Glutamatergic neuron (in vitro differentiated cells): Measurements from ENCODE around the gene ANKRD55. TPM values are rescaled to one million over a fixed set of nuclear protein-coding genes. Genes with fewer than 3 reads are reported as not detected.
"Not testable (repeated sequence)": the region's sequence is repeated elsewhere in the genome, so short reads cannot be mapped to it uniquely, and the experiment has no call there.

Source experiments
- DNase-seq: peaks from one replicate; pipeline ENCODE4 v3.0.0; 2022
- H3K27ac Mint-ChIP-seq: one replicate; pipeline ENCODE4 v1.8.0; 2020; ENCODE audit warnings: mild to moderate bottlenecking, mixed read lengths, inconsistent platforms; ENCODE audit not compliant: unreplicated experiment
- H3K27me3 Mint-ChIP-seq: one replicate; pipeline ENCODE4 v1.8.0; 2020; ENCODE audit warnings: mild to moderate bottlenecking, moderate library complexity, mixed read lengths, inconsistent platforms; ENCODE audit not compliant: unreplicated experiment
- H3K36me3 Mint-ChIP-seq: one replicate; pipeline ENCODE4 v1.8.0; 2020; ENCODE audit warnings: mild to moderate bottlenecking, mixed read lengths, inconsistent platforms; ENCODE audit not compliant: unreplicated experiment
- H3K4me1 Mint-ChIP-seq: one replicate; pipeline ENCODE4 v1.8.0; 2020; ENCODE audit warnings: mild to moderate bottlenecking, low read depth, mixed read lengths, inconsistent platforms; ENCODE audit not compliant: unreplicated experiment
- H3K4me3 Mint-ChIP-seq: one replicate; pipeline ENCODE4 v1.8.0; 2020; ENCODE audit warnings: mild to moderate bottlenecking, mixed read lengths, inconsistent platforms; ENCODE audit not compliant: unreplicated experiment
- H3K9me3 Mint-ChIP-seq: one replicate; pipeline ENCODE4 v1.8.0; 2020; ENCODE audit warnings: mild to moderate bottlenecking, moderate library complexity, mixed read lengths, inconsistent platforms; ENCODE audit not compliant: unreplicated experiment
- CTCF ChIP-seq: fragments of 200-600 bp; sonication (generic); IDR thresholded peaks from one replicate; pipeline ENCODE4 v1.5.0; 2021; ENCODE audit not compliant: partially characterized antibody, unreplicated experiment
- total RNA-seq: library from RNA; stranded (reverse); fragmentation: NEBNext Ultra II Directional; extraction: Animal tissue kit (Norgen Biotek cat#: 25700); gene quantifications from one replicate; pipeline ENCODE4 v1.2.1, GENCODE V29; 2021; ENCODE audit not compliant: unreplicated experiment

Gene ANKRD55
- total RNA-seq, 1 donor from 2014 or later, result not detected

- no peaks in the 10 kb centered on the region for H3K36me3 Mint-ChIP-seq
- no peak for TF ChIP-seq CTCF
- DNase-seq, result no peak
- H3K4me1 Mint-ChIP-seq, result no peaks in the 10 kb centered on the region
- peaks cover 6% of the 10 kb centered on the region for H3K9me3 Mint-ChIP-seq
- H3K27me3 Mint-ChIP-seq, result no peaks in the 10 kb centered on the region
- H3K4me3 Mint-ChIP-seq, result no peak overlapping the region
- H3K27ac Mint-ChIP-seq, result no peak overlapping the region
Observed at GRCh38 chr5:56247592-56247991, 14.5 kb upstream of the ANKRD55 start.

GRCh38 chr5:56246769-56247168 lies 13.6 kb upstream of the ANKRD55 start:
- Mint-ChIP-seq H3K4me3 (no peak overlapping the region), H3K36me3 (no peaks in the 10 kb centered on the region), H3K9me3 (peaks cover 6% of the 10 kb centered on the region), H3K27ac (no peak overlapping the region), H3K4me1 (no peaks in the 10 kb centered on the region), H3K27me3 (no peaks in the 10 kb centered on the region)
- DNase-seq, result no peak
- no peak for TF ChIP-seq CTCF

GRCh38 chr5:56245481-56245880 lies 12.4 kb upstream of the ANKRD55 start:
- no peaks in the 10 kb centered on the region for H3K4me1 Mint-ChIP-seq
- TF ChIP-seq CTCF, result no peak
- H3K27me3 Mint-ChIP-seq, result no peaks in the 10 kb centered on the region
- H3K27ac Mint-ChIP-seq, result no peak overlapping the region
- no peak overlapping the region for H3K4me3 Mint-ChIP-seq
- no peak for DNase-seq
- H3K9me3 Mint-ChIP-seq, result peaks cover 6% of the 10 kb centered on the region
- no peaks in the 10 kb centered on the region for H3K36me3 Mint-ChIP-seq

- Mint-ChIP-seq H3K4me3 (no peak overlapping the region), H3K4me1 (no peaks in the 10 kb centered on the region), H3K9me3 (peaks cover 6% of the 10 kb centered on the region), H3K27ac (no peak overlapping the region), H3K36me3 (no peaks in the 10 kb centered on the region), H3K27me3 (no peaks in the 10 kb centered on the region)
- DNase-seq, result no peak
- no peak for TF ChIP-seq CTCF
Observed at GRCh38 chr5:56244627-56245026, 11.5 kb upstream of the ANKRD55 start.

GRCh38 chr5:56242271-56242670 lies 9.1 kb upstream of the ANKRD55 start:
- not testable (repeated sequence) for H3K9me3 Mint-ChIP-seq, H3K4me3 Mint-ChIP-seq, H3K4me1 Mint-ChIP-seq, DNase-seq, H3K36me3 Mint-ChIP-seq, H3K27me3 Mint-ChIP-seq, H3K27ac Mint-ChIP-seq

GRCh38 chr5:56232538-56232937 lies 592 bp downstream of the ANKRD55 start:
- Mint-ChIP-seq H3K27ac (no peak overlapping the region), H3K27me3 (peaks cover 2% of the 10 kb centered on the region), H3K4me3 (no peak overlapping the region), H3K9me3 (peaks cover 1% of the 10 kb centered on the region), H3K36me3 (no peaks in the 10 kb centered on the region), H3K4me1 (peaks cover 8% of the 10 kb centered on the region)
- TF ChIP-seq CTCF, result no peak
- DNase-seq, result no peak
